ENCODE results near the gene AP2A2. TPM values are rescaled to one million over a fixed set of nuclear protein-coding genes. Genes with fewer than 3 reads are reported as not detected.

Gene AP2A2
- total RNA-seq, 1 experiment from 2014 or later, result 55.5 TPM

DNA sequence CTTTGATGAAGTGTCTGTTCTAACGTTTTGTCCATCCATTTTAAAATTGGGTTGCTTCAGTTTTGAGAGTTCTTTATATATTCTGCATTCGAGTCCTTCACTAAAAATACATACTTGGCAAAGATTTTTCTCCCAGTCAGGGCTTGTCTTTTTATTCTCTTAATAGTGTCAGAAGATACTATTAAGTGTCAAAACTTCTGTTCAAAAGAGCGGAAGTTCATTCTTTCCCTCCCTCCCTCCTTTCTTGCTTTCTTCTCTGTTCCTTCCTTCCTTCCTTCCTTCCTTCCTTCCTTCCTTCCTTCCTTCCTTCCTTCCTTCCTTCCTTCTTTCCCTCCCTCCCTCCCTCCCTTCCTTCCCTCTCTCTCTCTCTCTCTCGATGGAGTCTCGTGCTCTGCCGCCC, 118.5 kb downstream of the AP2A2 start:
- DNase-seq (ENCODE audit: low read depth, low spot score) (no peak), ATAC-seq (no peak)
- POLR2A ChIA-PET, result no interaction called here
- TF ChIP-seq, protein P1, sequence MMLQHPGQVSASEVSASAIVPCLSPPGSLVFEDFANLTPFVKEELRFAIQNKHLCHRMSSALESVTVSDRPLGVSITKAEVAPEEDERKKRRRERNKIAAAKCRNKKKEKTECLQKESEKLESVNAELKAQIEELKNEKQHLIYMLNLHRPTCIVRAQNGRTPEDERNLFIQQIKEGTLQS (IDR thresholded peaks at IDR 0.05), result no peak
- TF ChIP-seq EZH2phosphoT487 (IDR thresholded peaks at IDR 0.05; ENCODE audit: borderline replicate concordance), result no peak
- no peak for TF ChIP-seq ZBTB33 (IDR thresholded peaks at IDR 0.05; ENCODE audit: extremely low read depth, insufficient replicate concordance, low read length)
- TF ChIP-seq EGR1 (IDR thresholded peaks at IDR 0.05; ENCODE audit: low read depth), result no peak
- no peak for TF ChIP-seq SRF (IDR thresholded peaks at IDR 0.05; ENCODE audit: low read depth)
- TF ChIP-seq JUND (IDR thresholded peaks at IDR 0.05), result no peak
- intact Hi-C loops (cut with micrococcal nuclease), result no loop called here
- no peak overlapping the region for H3K27ac ChIP-seq (ENCODE audit: low read depth, low read length)
- no peaks in the 10 kb centered on the region for H3K9me3 ChIP-seq (ENCODE audit: control insufficient read depth in 1 of 2, insufficient read depth in 1 of 2, low read depth in 1 of 2, low read length in 2 of 2)
- RAD21 ChIA-PET (ENCODE audit: low non-redundant PET in 1 of 2, low total read pairs in 2 of 2, uncharacterized antibody in 2 of 2, unreplicated experiment in 2 of 2), result no interaction called here
- H3K4me3 ChIP-seq (replicated peaks in 1 of 2; ENCODE audit: low read depth in 1 of 2, low read length in 2 of 2), result no peak overlapping the region
- no peaks in the 10 kb centered on the region for H3K4me1 ChIP-seq (ENCODE audit: control insufficient read depth in 1 of 2, insufficient read depth in 2 of 2, low read length in 2 of 2)
- H3K9me2 ChIP-seq (ENCODE audit: insufficient read depth), result no peaks in the 10 kb centered on the region
- H3K4me2 ChIP-seq (ENCODE audit: low read length), result no peak overlapping the region
- CTCF ChIA-PET, result no interaction called here
- H3K27me3 ChIP-seq (ENCODE audit: insufficient read depth, low read length), result no peaks in the 10 kb centered on the region
- no peaks in the 10 kb centered on the region for H3K79me2 ChIP-seq (ENCODE audit: insufficient read depth, low read length)
- H4K20me1 ChIP-seq (ENCODE audit: insufficient read depth), result no peaks in the 10 kb centered on the region
- no peaks in the 10 kb centered on the region for H3K36me3 ChIP-seq (ENCODE audit: control insufficient read depth in 1 of 2, insufficient read depth in 2 of 2, low read length in 2 of 2)
- BruUV-seq (replicated peaks), result no TSS peak
- H2AFZ ChIP-seq (ENCODE audit: low read depth, low read length, poor library complexity, severe bottlenecking), result no peak overlapping the region
- H3K9ac ChIP-seq (ENCODE audit: low read length), result no peak overlapping the region

- Histone ChIP-seq H3K4me1 (ENCODE audit: control insufficient read depth in 1 of 2, insufficient read depth in 2 of 2, low read length in 2 of 2) (peaks cover 3 to 15% of the 10 kb centered on the region in 2 experiments; a peak in 3 of 4 replicates), H3K4me3 (replicated peaks in 1 of 2; ENCODE audit: low read depth in 1 of 2, low read length in 2 of 2) (no peak overlapping the region), H4K20me1 (ENCODE audit: insufficient read depth) (no peaks in the 10 kb centered on the region), H3K9me2 (ENCODE audit: insufficient read depth) (no peaks in the 10 kb centered on the region), H2AFZ (ENCODE audit: low read depth, low read length, poor library complexity, severe bottlenecking) (no peak overlapping the region), H3K9ac (ENCODE audit: low read length) (no peak overlapping the region), H3K27me3 (ENCODE audit: insufficient read depth, low read length) (no peaks in the 10 kb centered on the region), H3K9me3 (ENCODE audit: control insufficient read depth in 1 of 2, insufficient read depth in 1 of 2, low read depth in 1 of 2, low read length in 2 of 2) (no peaks in the 10 kb centered on the region), H3K4me2 (ENCODE audit: low read length) (no peak overlapping the region), H3K36me3 (ENCODE audit: control insufficient read depth in 1 of 2, insufficient read depth in 2 of 2, low read length in 2 of 2) (no peaks in the 10 kb centered on the region), H3K79me2 (ENCODE audit: insufficient read depth, low read length) (no peaks in the 10 kb centered on the region), H3K27ac (ENCODE audit: low read depth, low read length) (no peak overlapping the region)
- CTCF ChIA-PET, result no interaction called here
- POLR2A ChIA-PET, result no interaction called here
- no TSS peak for BruUV-seq (replicated peaks)
- DNase-seq (ENCODE audit: low read depth, low spot score) (no peak), ATAC-seq (no peak)
- RAD21 ChIA-PET (ENCODE audit: low non-redundant PET in 1 of 2, low total read pairs in 2 of 2, uncharacterized antibody in 2 of 2, unreplicated experiment in 2 of 2), result no interaction called here
- intact Hi-C loops (cut with micrococcal nuclease), result no loop called here
- TF ChIP-seq REST (IDR thresholded peaks at IDR 0.05; ENCODE audit: low read depth), result no peak
- TF ChIP-seq, protein P1 (IDR thresholded peaks at IDR 0.05), result no peak
- TF ChIP-seq SP1 (IDR thresholded peaks at IDR 0.05; ENCODE audit: low read depth), result no peak
- no peak for TF ChIP-seq ELF1 (IDR thresholded peaks at IDR 0.05; ENCODE audit: borderline replicate concordance, low read depth)
- no peak for TF ChIP-seq EZH2 (IDR thresholded peaks at IDR 0.05)
- TF ChIP-seq SIN3A (IDR thresholded peaks at IDR 0.05; ENCODE audit: low read depth), result no peak
- TF ChIP-seq CBX3 (IDR thresholded peaks at IDR 0.05; ENCODE audit: low read depth), result no peak
- no peak for TF ChIP-seq RAD21 (IDR thresholded peaks at IDR 0.05; ENCODE audit: low read depth)
- no peak for TF ChIP-seq ZNF274 (IDR thresholded peaks at IDR 0.05; ENCODE audit: low read depth, low read length)
- no peak for TF ChIP-seq YY1 (IDR thresholded peaks at IDR 0.05; ENCODE audit: extremely low read depth, insufficient replicate concordance, low read depth, low read length)
- no peak for TF ChIP-seq EZH2phosphoT487 (IDR thresholded peaks at IDR 0.05; ENCODE audit: borderline replicate concordance)
- no peak for TF ChIP-seq FOSL1 (IDR thresholded peaks at IDR 0.05; ENCODE audit: low read depth)
Observed at GRCh38 chr11:1047595-1048156, 122.0 kb downstream of the AP2A2 start.
